CD14-positive monocyte (primary cell): Measurements from ENCODE around the gene GRID1. TPM values are rescaled to one million over a fixed set of nuclear protein-coding genes. Genes with fewer than 3 reads are reported as not detected.

Experiments
- DNase-seq, 3 donors: peaks; one replicate each; pipeline ENCODE4 v3.0.0-alpha.2; 2011 to 2022
- H2AFZ ChIP-seq: 2 replicates; pipeline ENCODE4 v1.6.0; 2012; ENCODE audit warnings: mild to moderate bottlenecking, low read depth, low read length, inconsistent platforms; ENCODE audit not compliant: insufficient read depth, poor library complexity, severe bottlenecking
- H3K27ac ChIP-seq, 2 donors: 1 replicate in 1 of 2; 2 replicates in 1 of 2; pipeline ENCODE4 v1.5.1; 2012 to 2013; ENCODE audit warnings: low read length in 2 of 2, control low read depth in 1 of 2, inconsistent platforms in 1 of 2, low read depth in 1 of 2, mild to moderate bottlenecking in 1 of 2
- H3K27me3 ChIP-seq, 2 donors: one replicate each; pipeline versions ENCODE4 v1.6.0 to v1.6.1; 2011 to 2013; ENCODE audit warnings: low read length in 2 of 2; ENCODE audit not compliant: control insufficient read depth in 2 of 2, insufficient read depth in 2 of 2
- H3K36me3 ChIP-seq, 2 donors: replicated peaks in 1 of 2; 1 replicate in 1 of 2; 2 replicates in 1 of 2; pipeline versions ENCODE4 v1.5.1 to v1.6.1; 2012 to 2013; ENCODE audit warnings: low read length in 2 of 2, control low read depth in 1 of 2, inconsistent platforms in 1 of 2, mild to moderate bottlenecking in 1 of 2; ENCODE audit not compliant: insufficient read depth in 2 of 2, control insufficient read depth in 1 of 2
- H3K4me1 ChIP-seq, 2 donors: 1 replicate in 1 of 2; 2 replicates in 1 of 2; pipeline versions ENCODE4 v1.5.1 to v1.6.1; 2012 to 2013; ENCODE audit warnings: low read length in 2 of 2, control low read depth in 1 of 2, inconsistent platforms in 1 of 2, mild to moderate bottlenecking in 1 of 2, moderate library complexity in 1 of 2; ENCODE audit not compliant: insufficient read depth in 2 of 2, control insufficient read depth in 1 of 2
- H3K4me2 ChIP-seq: replicated peaks from 2 replicates; pipeline ENCODE3; 2012; ENCODE audit warnings: low read length, moderate library complexity, mild to moderate bottlenecking; ENCODE audit not compliant: poor library complexity, severe bottlenecking; ENCODE audit errors: extremely low read depth
- H3K4me3 ChIP-seq, 3 experiments: fragments of 200-600 bp in 1 of 3; sonication (generic) in 1 of 3; replicated peaks in 1 of 3; 1 replicate in 2 of 3; 2 replicates in 1 of 3; pipeline ENCODE4 v1.5.1; 2011 to 2013; ENCODE audit warnings: low read length in 3 of 3, mild to moderate bottlenecking in 3 of 3, control low read depth in 2 of 3, low read depth in 2 of 3, inconsistent platforms in 1 of 3, moderate library complexity in 1 of 3
- H3K79me2 ChIP-seq: 2 replicates; pipeline ENCODE4 v1.6.0; 2012; ENCODE audit warnings: mild to moderate bottlenecking, control low read depth, inconsistent platforms, low read length, moderate library complexity; ENCODE audit not compliant: insufficient read depth
- H3K9ac ChIP-seq: 2 replicates; pipeline ENCODE4 v1.6.0; 2017; ENCODE audit warnings: low read length, mild to moderate bottlenecking; ENCODE audit not compliant: insufficient read depth, poor library complexity, severe bottlenecking
- H3K9me3 ChIP-seq, 2 donors: replicated peaks in 1 of 2; 1 replicate in 1 of 2; 2 replicates in 1 of 2; pipeline versions ENCODE4 v1.5.1 to v1.6.1; 2012 to 2013; ENCODE audit warnings: low read length in 2 of 2, control low read depth in 1 of 2; ENCODE audit not compliant: control insufficient read depth in 1 of 2, insufficient read depth in 1 of 2
- H4K20me1 ChIP-seq: 2 replicates; pipeline ENCODE4 v1.6.0; 2012; ENCODE audit warnings: mild to moderate bottlenecking, low read length, control low read depth, moderate library complexity; ENCODE audit not compliant: insufficient read depth
- H3K27ac Mint-ChIP-seq, 7 donors: one replicate each; pipeline ENCODE4 v1.8.0; 2020; ENCODE audit warnings: mild to moderate bottlenecking in 7 of 7, mixed read lengths in 7 of 7, moderate library complexity in 6 of 7, inconsistent platforms in 2 of 7
- H3K27me3 Mint-ChIP-seq, 3 donors: one replicate each; pipeline ENCODE4 v1.8.0; 2021 to 2022; ENCODE audit warnings: low read depth in 3 of 3, mild to moderate bottlenecking in 3 of 3, mixed read lengths in 3 of 3, moderate library complexity in 3 of 3, inconsistent platforms in 1 of 3
- H3K36me3 Mint-ChIP-seq, 2 donors: one replicate each; pipeline ENCODE4 v1.8.0; 2020; ENCODE audit warnings: mixed read lengths in 2 of 2, inconsistent platforms in 1 of 2, mild to moderate bottlenecking in 1 of 2
- H3K4me1 Mint-ChIP-seq: one replicate; pipeline ENCODE4 v1.8.0; 2020; ENCODE audit warnings: mild to moderate bottlenecking, mixed read lengths
- H3K4me3 Mint-ChIP-seq, 2 donors: one replicate each; pipeline ENCODE4 v1.8.0; 2020; ENCODE audit warnings: mild to moderate bottlenecking in 2 of 2, mixed read lengths in 2 of 2, moderate library complexity in 1 of 2
- H3K9me3 Mint-ChIP-seq, 7 donors: one replicate each; pipeline ENCODE4 v1.8.0; 2020 to 2022; ENCODE audit warnings: mixed read lengths in 7 of 7, mild to moderate bottlenecking in 6 of 7, moderate library complexity in 6 of 7, inconsistent platforms in 2 of 7
- CTCF ChIP-seq: fragments of 200-600 bp; IDR thresholded peaks from one replicate; pipeline ENCODE4 v1.8.0; 2022; ENCODE audit warnings: antibody characterized with exemption, mild to moderate bottlenecking
- WGBS: methylation state at CpG from one replicate; pipeline ENCODE4 v1.1.5; 2013; ENCODE audit warnings: missing lambda C conversion rate; ENCODE audit not compliant: insufficient coverage; 5-methylcytosine and 5-hydroxymethylcytosine counted together
- intact Hi-C, 2 donors: fragments of 100-400 bp; cut with micrococcal nuclease; formaldehyde crosslinking; loops; one replicate each; pipeline versions ENCODE4 v1.15.0 to v1.15.1; 2023
- polyA plus RNA-seq, 3 donors: library from polyadenylated mRNA; depleted of rRNA in 1 of 3; unstranded in 2 of 3; stranded (reverse) in 1 of 3; fragments of 300-500 nt in 2 of 3; fragments of >200 nt in 1 of 3; fragmentation: Illumina TruSeq in 2 of 3; gene quantifications; 1 replicate in 2 of 3; 2 replicates in 1 of 3; pipeline ENCODE4 v1.2.3, GENCODE V29; 2012 to 2021

The GRID1 gene
- polyA plus RNA-seq, 3 donors, result not detected

GRCh38 chr10:86251426-86251825 is 115.2 kb downstream of the GRID1 start:
- no peak overlapping the region for H3K4me3 ChIP-seq
- H3K27me3 ChIP-seq, result no peaks in the 10 kb centered on the region
- no peak overlapping the region for H2AFZ ChIP-seq
- peaks cover 0 to 11% (median 2%) of the 10 kb centered on the region in 7 donors for H3K9me3 Mint-ChIP-seq
- TF ChIP-seq CTCF, result no peak
- intact Hi-C loops, result no loop called here
- no peak overlapping the region for H3K27ac ChIP-seq
- no peak overlapping the region for H3K27ac Mint-ChIP-seq
- no peak overlapping the region for H3K4me2 ChIP-seq
- peaks cover 2% of the 10 kb centered on the region for H3K4me1 Mint-ChIP-seq
- no peaks in the 10 kb centered on the region for H3K36me3 ChIP-seq
- H3K9ac ChIP-seq, result no peak overlapping the region
- peaks cover 0 to 7% of the 10 kb centered on the region in 2 donors for H3K9me3 ChIP-seq
- no peaks in the 10 kb centered on the region for H3K79me2 ChIP-seq
- no peaks in the 10 kb centered on the region for H3K36me3 Mint-ChIP-seq
- H4K20me1 ChIP-seq, result no peaks in the 10 kb centered on the region
- H3K27me3 Mint-ChIP-seq, result peaks cover 1 to 8% (median 6%) of the 10 kb centered on the region in 3 donors
- peaks cover 0 to 5% of the 10 kb centered on the region in 2 donors for H3K4me1 ChIP-seq
- WGBS, result 73% methylated on average over 2 of the region's 2 CpGs
- DNase-seq, result no peak
- H3K4me3 Mint-ChIP-seq, result no peak overlapping the region

- H3K4me3 Mint-ChIP-seq, result no peak overlapping the region
- H3K9me3 Mint-ChIP-seq, result peaks cover 0 to 11% (median 2%) of the 10 kb centered on the region in 7 donors
- peaks cover 0 to 5% of the 10 kb centered on the region in 2 donors for H3K4me1 ChIP-seq
- peaks cover 0 to 7% of the 10 kb centered on the region in 2 donors for H3K9me3 ChIP-seq
- no peaks in the 10 kb centered on the region for H3K27me3 ChIP-seq
- TF ChIP-seq CTCF, result no peak
- peaks cover 1 to 8% (median 8%) of the 10 kb centered on the region in 3 donors for H3K27me3 Mint-ChIP-seq
- no peaks in the 10 kb centered on the region for H3K36me3 Mint-ChIP-seq
- H3K36me3 ChIP-seq, result no peaks in the 10 kb centered on the region
- intact Hi-C loops, result no loop called here
- H3K79me2 ChIP-seq, result no peaks in the 10 kb centered on the region
- H3K4me3 ChIP-seq, result no peak overlapping the region
- no peak overlapping the region for H3K27ac Mint-ChIP-seq
- no peak overlapping the region for H2AFZ ChIP-seq
- H3K9ac ChIP-seq, result no peak overlapping the region
- H3K27ac ChIP-seq, result no peak overlapping the region
- H3K4me1 Mint-ChIP-seq, result peaks cover 2% of the 10 kb centered on the region
- DNase-seq, result no peak
- no peaks in the 10 kb centered on the region for H4K20me1 ChIP-seq
- no peak overlapping the region for H3K4me2 ChIP-seq
- WGBS, result 97% methylated on average over 14 of the region's 15 CpGs
Observed at GRCh38 chr10:86250399-86250798, 116.2 kb downstream of the GRID1 start.
